MM.1S (cell line): ENCODE data around the gene MATN1.

Experiments used
- DNase-seq: peaks from one replicate; pipeline ENCODE4 v3.0.0-alpha.2; 2015
- H2AFZ ChIP-seq: fragments of 300-600 bp; sonication (generic); 2 replicates; pipeline ENCODE4 v1.6.0; 2016; ENCODE audit warnings: antibody characterized with exemption, low read length
- H3F3A ChIP-seq: fragments of 300-600 bp; sonication (generic); 2 replicates; pipeline ENCODE4 v1.6.1; 2016; ENCODE audit warnings: mild to moderate bottlenecking, antibody characterized with exemption, low read length, moderate library complexity, mixed read lengths; ENCODE audit not compliant: insufficient read depth
- H3K27ac ChIP-seq: fragments of 300-600 bp; sonication (generic); 2 replicates; pipeline ENCODE4 v1.5.1; 2016; ENCODE audit warnings: mild to moderate bottlenecking, low read length
- H3K27me3 ChIP-seq: fragments of 300-600 bp; sonication (generic); replicated peaks from 2 replicates; pipeline ENCODE4 v1.6.0; 2016; ENCODE audit warnings: low read length; ENCODE audit not compliant: insufficient read depth
- H3K36me3 ChIP-seq: fragments of 300-600 bp; sonication (generic); replicated peaks from 2 replicates; pipeline ENCODE4 v1.6.1; 2016; ENCODE audit warnings: mild to moderate bottlenecking, low read length, mixed read lengths; ENCODE audit not compliant: insufficient read depth
- H3K4me1 ChIP-seq: fragments of 300-600 bp; sonication (generic); 2 replicates; pipeline ENCODE4 v1.6.1; 2016; ENCODE audit warnings: low read length, mixed read lengths
- H3K4me2 ChIP-seq: fragments of 300-600 bp; sonication (generic); 2 replicates; pipeline ENCODE4 v1.6.0; 2016; ENCODE audit warnings: low read depth, low read length
- H3K4me3 ChIP-seq: fragments of 300-600 bp; sonication (generic); 2 replicates; pipeline ENCODE4 v1.5.1; 2016; ENCODE audit warnings: low read length, mixed read lengths
- H3K79me2 ChIP-seq: fragments of 300-600 bp; sonication (generic); 2 replicates; pipeline ENCODE4 v1.6.1; 2016; ENCODE audit warnings: mixed run types, low read length, mixed read lengths
- H3K9ac ChIP-seq: fragments of 300-600 bp; sonication (generic); 2 replicates; pipeline ENCODE4 v1.6.1; 2016; ENCODE audit warnings: low read length, mixed read lengths
- H3K9me2 ChIP-seq: fragments of 300-600 bp; sonication (generic); replicated peaks from 2 replicates; pipeline ENCODE4 v1.6.1; 2016; ENCODE audit warnings: mild to moderate bottlenecking, low read length, mixed read lengths; ENCODE audit not compliant: insufficient read depth
- H3K9me3 ChIP-seq: fragments of 300-600 bp; sonication (generic); replicated peaks from 2 replicates; pipeline ENCODE4 v1.6.1; 2016; ENCODE audit warnings: mild to moderate bottlenecking, low read length, mixed read lengths; ENCODE audit not compliant: insufficient read depth
- H4K20me1 ChIP-seq: fragments of 300-600 bp; sonication (generic); 2 replicates; pipeline ENCODE4 v1.6.1; 2016; ENCODE audit warnings: mild to moderate bottlenecking, low read length, moderate library complexity, mixed read lengths; ENCODE audit not compliant: insufficient read depth
- CTCF ChIP-seq: fragments of 300-600 bp; sonication (generic); IDR thresholded peaks from 2 replicates; pipeline ENCODE4 v1.5.1; 2016; ENCODE audit warnings: antibody characterized with exemption, low read length, mixed read lengths
- EZH2 ChIP-seq: fragments of 300-600 bp; sonication (generic); optimal IDR thresholded peaks from 2 replicates; pipeline ENCODE3; 2017; ENCODE audit warnings: low read depth, mild to moderate bottlenecking, antibody characterized with exemption, low read length, mixed read lengths
- EZH2phosphoT487 ChIP-seq: fragments of 300-600 bp; sonication (generic); IDR thresholded peaks from 2 replicates; pipeline ENCODE4 v1.6.1; 2018; ENCODE audit warnings: antibody characterized with exemption, low read length

MATN1 gene

GRCh38 chr1:30679201-30679975, 44.0 kb downstream of the MATN1 start:
- TF ChIP-seq EZH2, result no peak
- no peak for TF ChIP-seq CTCF
- TF ChIP-seq EZH2phosphoT487, result no peak
- Histone ChIP-seq H3K9me3 (no peaks in the 10 kb centered on the region), H2AFZ (no peak overlapping the region), H3K4me3 (no peak overlapping the region), H3F3A (no peaks in the 10 kb centered on the region), H4K20me1 (no peaks in the 10 kb centered on the region), H3K4me1 (no peaks in the 10 kb centered on the region), H3K27me3 (peaks cover 71% of the 10 kb centered on the region), H3K4me2 (no peak overlapping the region), H3K79me2 (no peaks in the 10 kb centered on the region), H3K9ac (no peak overlapping the region), H3K27ac (no peak overlapping the region), H3K9me2 (no peaks in the 10 kb centered on the region), H3K36me3 (no peaks in the 10 kb centered on the region)
- no peak for DNase-seq

DNA sequence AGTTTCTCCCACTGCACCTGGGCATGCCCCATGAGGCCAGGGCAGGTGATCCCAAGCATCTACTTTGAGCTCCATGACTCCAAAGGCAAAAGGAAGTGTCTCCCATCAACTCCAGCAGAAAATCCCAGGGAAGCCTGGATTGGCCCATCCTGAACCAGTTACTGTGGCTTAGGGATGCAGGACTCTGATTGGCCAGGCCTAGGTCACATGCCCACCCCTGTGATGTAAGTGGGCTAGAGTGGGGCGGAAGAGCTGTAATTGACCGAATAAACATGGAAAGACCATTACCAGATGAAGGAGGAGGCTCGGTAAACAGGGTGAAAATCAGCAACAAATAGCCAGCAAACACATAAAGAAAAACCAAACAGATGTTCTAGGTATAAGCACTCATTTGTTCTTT, 45.2 kb downstream of the MATN1 start:
- Histone ChIP-seq H3K4me2 (no peak overlapping the region), H3K79me2 (no peaks in the 10 kb centered on the region), H3K9me3 (no peaks in the 10 kb centered on the region), H3K36me3 (no peaks in the 10 kb centered on the region), H3K27me3 (peaks cover 71% of the 10 kb centered on the region), H4K20me1 (no peaks in the 10 kb centered on the region), H3F3A (no peaks in the 10 kb centered on the region), H3K9me2 (no peaks in the 10 kb centered on the region), H2AFZ (no peak overlapping the region), H3K9ac (no peak overlapping the region), H3K4me1 (no peaks in the 10 kb centered on the region), H3K27ac (no peak overlapping the region), H3K4me3 (no peak overlapping the region)
- no peak for DNase-seq
- no peak for TF ChIP-seq EZH2phosphoT487

GRCh38 chr1:30677471-30677870, 45.9 kb downstream of the MATN1 start:
- H3K4me3 ChIP-seq, result no peak overlapping the region
- no peak overlapping the region for H3K4me2 ChIP-seq
- H3K27ac ChIP-seq, result no peak overlapping the region
- no peaks in the 10 kb centered on the region for H3K79me2 ChIP-seq
- no peak overlapping the region for H3K9ac ChIP-seq
- no peaks in the 10 kb centered on the region for H3K9me2 ChIP-seq
- no peak for DNase-seq
- H3K9me3 ChIP-seq, result no peaks in the 10 kb centered on the region
- no peak for TF ChIP-seq EZH2phosphoT487
- no peak for TF ChIP-seq CTCF
- TF ChIP-seq EZH2, result no peak
- H3F3A ChIP-seq, result no peaks in the 10 kb centered on the region
- H3K4me1 ChIP-seq, result no peaks in the 10 kb centered on the region
- no peak overlapping the region for H2AFZ ChIP-seq
- no peaks in the 10 kb centered on the region for H4K20me1 ChIP-seq
- H3K36me3 ChIP-seq, result no peaks in the 10 kb centered on the region
- H3K27me3 ChIP-seq, result peaks cover 71% of the 10 kb centered on the region

DNA sequence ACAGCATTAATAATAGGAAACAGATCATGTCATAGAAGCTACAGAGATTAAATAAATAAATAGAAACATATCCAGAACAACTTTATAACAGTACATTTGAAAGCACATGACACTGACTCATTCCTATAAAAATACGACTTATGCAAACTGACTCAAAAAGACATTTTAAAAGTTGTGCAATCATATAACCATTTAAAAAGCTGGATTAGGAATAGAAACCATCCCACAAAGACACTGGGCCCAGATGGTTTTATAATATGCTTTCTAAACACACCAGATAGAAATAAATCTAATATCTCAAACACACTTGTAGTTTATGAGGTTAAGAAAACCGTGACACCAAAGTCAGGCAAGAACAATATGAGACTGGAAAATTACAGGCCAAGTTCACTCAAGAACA, 47.6 kb downstream of the MATN1 start:
- H3K4me2 ChIP-seq, result no peak overlapping the region
- TF ChIP-seq CTCF, result no peak
- TF ChIP-seq EZH2, result no peak
- no peak for TF ChIP-seq EZH2phosphoT487
- no peak overlapping the region for H2AFZ ChIP-seq
- no peak overlapping the region for H3K9ac ChIP-seq
- H3K79me2 ChIP-seq, result no peaks in the 10 kb centered on the region
- no peaks in the 10 kb centered on the region for H3K9me3 ChIP-seq
- peaks cover 69% of the 10 kb centered on the region for H3K27me3 ChIP-seq
- no peak overlapping the region for H3K27ac ChIP-seq
- no peak overlapping the region for H3K4me3 ChIP-seq
- H3K36me3 ChIP-seq, result no peaks in the 10 kb centered on the region
- H4K20me1 ChIP-seq, result no peaks in the 10 kb centered on the region
- no peaks in the 10 kb centered on the region for H3F3A ChIP-seq
- DNase-seq, result no peak
- no peaks in the 10 kb centered on the region for H3K4me1 ChIP-seq
- H3K9me2 ChIP-seq, result no peaks in the 10 kb centered on the region
